B cell (primary cell): ENCODE measurements around the gene NDUFA9. TPM values are rescaled to one million over a fixed set of nuclear protein-coding genes. Genes with fewer than 3 reads are reported as not detected.

ENCODE experiments used
- ATAC-seq: fragments of 200-7000 bp; cut with Tn5 transposase; one replicate; pipeline ENCODE4 v1.10.0; 2021; ENCODE audit warnings: low read depth, mild to moderate bottlenecking, moderate number of reproducible peaks, moderate library complexity
- CTCF ChIA-PET: fragments of 350-600 bp; sonication (Branson Sonifier 250); formaldehyde crosslinking; loops from one replicate; lab custom pipeline; 2021; ENCODE audit warnings: antibody characterized with exemption, inconsistent platforms; lab: Charles Lee
- POLR2A ChIA-PET: fragments of 350-600 bp; sonication (Branson Sonifier 250); formaldehyde crosslinking; loops from one replicate; lab custom pipeline; 2021; ENCODE audit warnings: antibody characterized with exemption; lab: Charles Lee
- DNase-seq: peaks from one replicate; pipeline ENCODE4 v3.0.0; 2013
- H2AFZ ChIP-seq: 2 replicates; pipeline ENCODE4 v1.6.1; 2012; ENCODE audit warnings: mild to moderate bottlenecking, low read depth, low read length; ENCODE audit not compliant: insufficient read depth, poor library complexity, severe bottlenecking
- H3K27ac ChIP-seq, 2 donors: 1 replicate in 1 of 2; 2 replicates in 1 of 2; pipeline ENCODE4 v1.5.1; 2012 to 2013; ENCODE audit warnings: low read length in 2 of 2, mild to moderate bottlenecking in 2 of 2, moderate library complexity in 1 of 2
- H3K27me3 ChIP-seq, 4 experiments: fragments of 200-600 bp in 1 of 4; sonication (generic) in 1 of 4; replicated peaks in 1 of 4; 1 replicate in 2 of 4; 2 replicates in 2 of 4; pipeline versions ENCODE4 v1.6.1 to v1.7.0; 2013 to 2016; ENCODE audit warnings: low read length in 3 of 4, mild to moderate bottlenecking in 2 of 4, mixed read lengths in 1 of 4, moderate library complexity in 1 of 4; ENCODE audit not compliant: insufficient read depth in 4 of 4, control insufficient read depth in 3 of 4; ENCODE audit errors: control extremely low read depth in 1 of 4
- H3K36me3 ChIP-seq, 2 experiments: replicated peaks in 1 of 2; 1 replicate in 1 of 2; 2 replicates in 1 of 2; pipeline versions ENCODE4 v1.6.1 to v1.7.1; 2013; ENCODE audit warnings: low read length in 1 of 2; ENCODE audit not compliant: insufficient read depth in 2 of 2, control insufficient read depth in 1 of 2; ENCODE audit errors: control extremely low read depth in 1 of 2, extremely low read depth in 1 of 2
- H3K4me1 ChIP-seq, 2 donors: fragments of 200-600 bp in 1 of 2; sonication (generic) in 1 of 2; 1 replicate in 1 of 2; 2 replicates in 1 of 2; pipeline versions ENCODE4 v1.5.1 to v1.6.1; 2013 to 2017; ENCODE audit warnings: low read length in 2 of 2; ENCODE audit not compliant: control insufficient read depth in 2 of 2, insufficient read depth in 2 of 2
- H3K4me2 ChIP-seq: replicated peaks from 2 replicates; pipeline ENCODE3; 2012; ENCODE audit warnings: mild to moderate bottlenecking, low read depth, low read length; ENCODE audit not compliant: poor library complexity, severe bottlenecking
- H3K4me3 ChIP-seq, 5 experiments: fragments of 200-600 bp in 1 of 5; sonication (generic) in 1 of 5; 1 replicate in 3 of 5; 2 replicates in 2 of 5; pipeline versions ENCODE4 v1.5.1 to v1.7.0; 2011 to 2016; ENCODE audit warnings: low read length in 4 of 5, mild to moderate bottlenecking in 4 of 5, low read depth in 2 of 5, control low read depth in 1 of 5, moderate library complexity in 1 of 5; ENCODE audit not compliant: insufficient read depth in 1 of 5; ENCODE audit errors: control extremely low read depth in 1 of 5, extremely low read depth in 1 of 5
- H3K79me2 ChIP-seq: fragments of 200-600 bp; sonication (generic); one replicate; pipeline ENCODE4 v1.6.0; 2016; ENCODE audit warnings: low read length; ENCODE audit not compliant: control insufficient read depth, insufficient read depth
- H3K9ac ChIP-seq: fragments of 200-600 bp; sonication (generic); 2 replicates; pipeline ENCODE4 v1.6.1; 2017; ENCODE audit warnings: mild to moderate bottlenecking, low read length, moderate library complexity
- H3K9me3 ChIP-seq, 3 donors: one replicate each; pipeline versions ENCODE4 v1.6.1 to v1.7.1; 2013; ENCODE audit warnings: low read length in 2 of 3; ENCODE audit not compliant: control insufficient read depth in 2 of 3, insufficient read depth in 1 of 3; ENCODE audit errors: control extremely low read depth in 1 of 3
- H4K20me1 ChIP-seq: 2 replicates; pipeline ENCODE4 v1.6.0; 2012; ENCODE audit warnings: mild to moderate bottlenecking, low read length; ENCODE audit not compliant: insufficient read depth, control insufficient read depth, poor library complexity, severe bottlenecking
- H3K27ac Mint-ChIP-seq: one replicate; pipeline ENCODE4 v1.8.0; 2021; ENCODE audit warnings: mixed read lengths
- H3K27me3 Mint-ChIP-seq: one replicate; pipeline ENCODE4 v1.8.0; 2021; ENCODE audit warnings: mixed read lengths
- H3K4me1 Mint-ChIP-seq: one replicate; pipeline ENCODE4 v1.8.0; 2021; ENCODE audit warnings: mixed read lengths
- H3K4me3 Mint-ChIP-seq: one replicate; pipeline ENCODE4 v1.8.0; 2021; ENCODE audit warnings: mixed read lengths
- H3K9me3 Mint-ChIP-seq: one replicate; pipeline ENCODE4 v1.8.0; 2022; ENCODE audit warnings: mixed read lengths; ENCODE audit not compliant: insufficient read depth
- EZH2 ChIP-seq: IDR thresholded peaks from 2 replicates; pipeline ENCODE4 v1.6.1; 2012; ENCODE audit warnings: borderline replicate concordance, low read depth, mild to moderate bottlenecking, moderate library complexity, low read length; ENCODE audit not compliant: insufficient read depth, poor library complexity, severe bottlenecking
- WGBS: methylation state at CpG from one replicate; pipeline ENCODE4 v1.1.5; 2013; ENCODE audit warnings: missing lambda C conversion rate; ENCODE audit not compliant: insufficient coverage; 5-methylcytosine and 5-hydroxymethylcytosine counted together
- intact Hi-C: fragments of 100-400 bp; cut with micrococcal nuclease; formaldehyde crosslinking; loops from one replicate; pipeline ENCODE4 v1.10.0; 2022
- polyA plus RNA-seq: library from polyadenylated mRNA; depleted of rRNA; stranded (reverse); fragments of >200 nt; gene quantifications from 2 replicates; pipeline ENCODE4 v1.2.3, GENCODE V29; 2012
- total RNA-seq, 2 donors: library from RNA; stranded (reverse); fragments of 120-200 nt in 1 of 2; gene quantifications; 1 replicate in 1 of 2; 2 replicates in 1 of 2; pipeline versions ENCODE4 v1.2.3 to v1.2.4, GENCODE V29; 2013 to 2022
- TF ChIP-seq, protein P1 (sequence below): fragments of 200-600 bp; IDR thresholded peaks from one replicate; pipeline ENCODE4 v1.8.0; 2022; ENCODE audit warnings: antibody characterized with exemption, mild to moderate bottlenecking

The NDUFA9 gene
- total and polyA plus RNA-seq, 2 donors (not counting 1 experiment from before 2014, with no cell fraction given): 30.1 to 73.3 TPM

- Mint-ChIP-seq H3K27ac (peak overlapping the region; percentile 3), H3K9me3 (no peaks in the 10 kb centered on the region), H3K27me3 (no peaks in the 10 kb centered on the region), H3K4me3 (no peak overlapping the region), H3K4me1 (no peaks in the 10 kb centered on the region)
- DNase-seq (no peak), ATAC-seq (no peak)
- Histone ChIP-seq H4K20me1 (no peaks in the 10 kb centered on the region), H3K27ac (no peak overlapping the region), H3K9me3 (no peaks in the 10 kb centered on the region), H3K4me1 (no peaks in the 10 kb centered on the region), H3K79me2 (no peaks in the 10 kb centered on the region), H2AFZ (no peak overlapping the region), H3K36me3 (peaks cover 8 to 29% of the 10 kb centered on the region in 2 experiments), H3K4me3 (no peak overlapping the region), H3K4me2 (no peak overlapping the region), H3K27me3 (no peaks in the 10 kb centered on the region), H3K9ac (no peak overlapping the region)
- POLR2A ChIA-PET: no interaction called here
- CTCF ChIA-PET: no interaction called here
- intact Hi-C loops: no loop called here
- WGBS: 86% methylated on average over 4 of the region's 5 CpGs
- TF ChIP-seq, protein P1, sequence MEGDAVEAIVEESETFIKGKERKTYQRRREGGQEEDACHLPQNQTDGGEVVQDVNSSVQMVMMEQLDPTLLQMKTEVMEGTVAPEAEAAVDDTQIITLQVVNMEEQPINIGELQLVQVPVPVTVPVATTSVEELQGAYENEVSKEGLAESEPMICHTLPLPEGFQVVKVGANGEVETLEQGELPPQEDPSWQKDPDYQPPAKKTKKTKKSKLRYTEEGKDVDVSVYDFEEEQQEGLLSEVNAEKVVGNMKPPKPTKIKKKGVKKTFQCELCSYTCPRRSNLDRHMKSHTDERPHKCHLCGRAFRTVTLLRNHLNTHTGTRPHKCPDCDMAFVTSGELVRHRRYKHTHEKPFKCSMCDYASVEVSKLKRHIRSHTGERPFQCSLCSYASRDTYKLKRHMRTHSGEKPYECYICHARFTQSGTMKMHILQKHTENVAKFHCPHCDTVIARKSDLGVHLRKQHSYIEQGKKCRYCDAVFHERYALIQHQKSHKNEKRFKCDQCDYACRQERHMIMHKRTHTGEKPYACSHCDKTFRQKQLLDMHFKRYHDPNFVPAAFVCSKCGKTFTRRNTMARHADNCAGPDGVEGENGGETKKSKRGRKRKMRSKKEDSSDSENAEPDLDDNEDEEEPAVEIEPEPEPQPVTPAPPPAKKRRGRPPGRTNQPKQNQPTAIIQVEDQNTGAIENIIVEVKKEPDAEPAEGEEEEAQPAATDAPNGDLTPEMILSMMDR: no peak
- TF ChIP-seq EZH2: no peak
Observed at GRCh38 chr12:4690760-4691159, 41.8 kb downstream of the NDUFA9 start.

Other genes with a start within 250 kb of the NDUFA9 start
- gene FGF6, start 203.3 kb upstream of the NDUFA9 start, total RNA-seq: not detected in 2 replicates
- not detected in 2 replicates for gene FGF6, start 203.3 kb upstream of the NDUFA9 start, polyA plus RNA-seq
- 3.4 and 4.6 TPM in 2 replicates for gene RAD51AP1, start 110.2 kb upstream of the NDUFA9 start, total RNA-seq
- gene RAD51AP1, start 110.2 kb upstream of the NDUFA9 start, polyA plus RNA-seq: 3.5 and 4.5 TPM in 2 replicates
- gene DYRK4, start 86.9 kb upstream of the NDUFA9 start, total RNA-seq: 34.4 and 41.3 TPM in 2 replicates
- gene DYRK4, start 86.9 kb upstream of the NDUFA9 start, polyA plus RNA-seq: 63.3 and 69.4 TPM in 2 replicates
- gene AKAP3, start 63 bp upstream of the NDUFA9 start, total RNA-seq: 3.8 and 4.6 TPM in 2 replicates
- gene AKAP3, start 63 bp upstream of the NDUFA9 start, polyA plus RNA-seq: 0.61 and 1.2 TPM in 2 replicates
- 1.3 and 1.6 TPM in 2 replicates for gene GALNT8, start 71.3 kb downstream of the NDUFA9 start, total RNA-seq
- gene GALNT8, start 71.3 kb downstream of the NDUFA9 start, polyA plus RNA-seq: 0.30 and 0.63 TPM in 2 replicates